Colonic mucosa (tissue), 4 donors: Measurements from ENCODE around the gene MRPL23. TPM values are rescaled to one million over a fixed set of nuclear protein-coding genes. Genes with fewer than 3 reads are reported as not detected.

ENCODE experiments used
- DNase-seq: peaks from one replicate; pipeline ENCODE4 v3.0.0-alpha.2; 2020
- H3K27ac ChIP-seq: fragments of 200-600 bp; one replicate; pipeline ENCODE4 v1.8.0; 2021
- H3K27me3 ChIP-seq: fragments of 200-600 bp; one replicate; pipeline ENCODE4 v1.8.0; 2021
- H3K36me3 ChIP-seq: fragments of 200-600 bp; one replicate; pipeline ENCODE4 v1.8.0; 2021
- H3K4me1 ChIP-seq: fragments of 200-600 bp; one replicate; pipeline ENCODE4 v1.8.0; 2021; ENCODE audit warnings: mild to moderate bottlenecking
- H3K4me3 ChIP-seq: fragments of 200-600 bp; one replicate; pipeline ENCODE4 v1.8.0; 2021
- H3K9ac ChIP-seq, 2 donors: one replicate each; pipeline ENCODE4 v1.7.0; 2013; ENCODE audit warnings: control low read depth in 2 of 2, low read depth in 2 of 2, low read length in 2 of 2
- H3K9me3 ChIP-seq: fragments of 200-600 bp; one replicate; pipeline ENCODE4 v1.8.0; 2021
- CTCF ChIP-seq: fragments of 200-600 bp; IDR thresholded peaks from one replicate; pipeline ENCODE4 v1.8.0; 2022; ENCODE audit warnings: antibody characterized with exemption, mild to moderate bottlenecking
- intact Hi-C: fragments of 100-400 bp; cut with DNase I; formaldehyde crosslinking; loops from one replicate; pipeline ENCODE4 v1.14.1; 2022
- total RNA-seq, 2 donors: library from RNA; stranded (reverse); fragmentation: NEBNext Ultra II Directional in 1 of 2; extraction: Animal tissue kit (Norgen Biotek cat#: 25700) in 1 of 2; gene quantifications; one replicate each; pipeline ENCODE4 v1.2.1, GENCODE V29; 2021
- donor health status: healthy.
- donor health status: DM: no; HTN: no; CAD: no.
- donor health status: DM: no; HTN: no; CAD: no.

The MRPL23 gene
- total RNA-seq, 2 donors from 2014 or later, result 89.4 to 140 TPM

- intact Hi-C loops, result no loop called here
- Histone ChIP-seq H3K36me3 (no peaks in the 10 kb centered on the region), H3K9me3 (no peaks in the 10 kb centered on the region), H3K9ac (no peak overlapping the region), H3K27me3 (no peaks in the 10 kb centered on the region), H3K27ac (no peak overlapping the region), H3K4me3 (no peak overlapping the region), H3K4me1 (no peaks in the 10 kb centered on the region)
- TF ChIP-seq CTCF, result no peak
- no peak for DNase-seq
Observed at GRCh38 chr11:1988174-1988573, 41.0 kb downstream of the MRPL23 start.

- no peak for TF ChIP-seq CTCF
- Histone ChIP-seq H3K4me3 (no peak overlapping the region), H3K27ac (no peak overlapping the region), H3K36me3 (no peaks in the 10 kb centered on the region), H3K9ac (no peak overlapping the region), H3K27me3 (no peaks in the 10 kb centered on the region), H3K9me3 (no peaks in the 10 kb centered on the region), H3K4me1 (no peaks in the 10 kb centered on the region)
- intact Hi-C loops, result no loop called here
- DNase-seq, result no peak
Observed at GRCh38 chr11:1988667-1989317, 41.7 kb downstream of the MRPL23 start.

GRCh38 chr11:1989953-1990352 is 42.8 kb downstream of the MRPL23 start:
- no peak for TF ChIP-seq CTCF
- H3K36me3 ChIP-seq, result no peaks in the 10 kb centered on the region
- intact Hi-C loops, result no loop called here
- no peaks in the 10 kb centered on the region for H3K4me1 ChIP-seq
- H3K9ac ChIP-seq, result no peak overlapping the region
- DNase-seq, result no peak
- H3K4me3 ChIP-seq, result no peak overlapping the region
- H3K9me3 ChIP-seq, result no peaks in the 10 kb centered on the region
- no peaks in the 10 kb centered on the region for H3K27me3 ChIP-seq
- no peak overlapping the region for H3K27ac ChIP-seq

GRCh38 chr11:1990872-1991578 is 43.9 kb downstream of the MRPL23 start:
- H3K9me3 ChIP-seq, result no peaks in the 10 kb centered on the region
- no peaks in the 10 kb centered on the region for H3K4me1 ChIP-seq
- H3K27ac ChIP-seq, result no peak overlapping the region
- H3K4me3 ChIP-seq, result no peak overlapping the region
- H3K9ac ChIP-seq, result no peak overlapping the region
- no peak for TF ChIP-seq CTCF
- intact Hi-C loops, result no loop called here
- no peaks in the 10 kb centered on the region for H3K36me3 ChIP-seq
- no peak for DNase-seq
- no peaks in the 10 kb centered on the region for H3K27me3 ChIP-seq

GRCh38 chr11:1992111-1992510 is 45.0 kb downstream of the MRPL23 start:
- no peak overlapping the region for H3K4me3 ChIP-seq
- DNase-seq, result no peak

More at GRCh38 chr11:1992111-1992510, 45.0 kb downstream of the MRPL23 start:
- Histone ChIP-seq H3K27me3 (no peaks in the 10 kb centered on the region), H3K36me3 (no peaks in the 10 kb centered on the region), H3K27ac (no peak overlapping the region), H3K4me1 (no peaks in the 10 kb centered on the region), H3K9me3 (no peaks in the 10 kb centered on the region), H3K9ac (no peak overlapping the region)
- intact Hi-C loops, result no loop called here
- TF ChIP-seq CTCF, result no peak
